ENCODE data around the gene DRD2.

The DRD2 gene

DNA sequence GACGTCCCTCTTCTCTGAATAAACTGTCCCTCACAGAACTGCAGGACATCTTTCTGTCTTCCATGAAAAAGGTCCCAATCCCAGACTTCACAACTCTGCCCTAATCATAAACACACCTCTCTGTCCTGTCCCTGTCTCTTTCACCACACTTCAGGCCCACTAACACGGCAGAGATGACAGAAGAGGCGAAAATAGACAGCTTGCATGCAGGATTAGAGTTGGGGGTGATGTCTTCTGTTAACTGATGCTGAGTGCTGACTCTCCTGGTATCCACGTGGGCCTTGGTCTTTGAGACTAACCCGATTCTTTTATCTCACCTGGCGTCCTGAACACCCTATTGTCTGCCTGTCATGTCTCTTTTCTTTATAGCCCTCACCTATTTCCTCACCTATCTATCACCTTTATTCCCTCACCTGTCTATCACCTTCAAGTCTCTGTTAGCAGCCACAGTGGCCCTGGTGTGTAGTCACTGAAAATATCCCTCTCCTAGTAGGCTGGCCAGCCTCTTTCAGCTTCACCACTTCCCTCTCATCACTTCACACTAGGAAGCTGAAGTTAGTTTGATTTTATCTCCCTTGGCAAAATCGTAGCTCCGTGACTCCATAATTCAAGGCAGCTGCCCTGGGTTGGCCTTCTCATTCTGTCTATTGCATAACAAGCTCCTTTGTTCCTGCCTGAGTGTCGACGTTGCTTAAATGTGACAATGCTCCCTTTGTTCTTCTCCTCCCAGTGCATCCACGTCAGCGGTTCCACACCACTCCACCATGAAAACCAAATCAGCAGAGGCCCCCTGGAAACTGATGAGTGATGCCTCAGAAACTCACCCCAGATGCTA lies 30.6 kb upstream of the DRD2 start:
- DNase-seq (ENCODE audit: insufficient read length), result no peak
- no peak for FAIRE-seq
- TF ChIP-seq POLR2AphosphoS5 (IDR thresholded peaks at IDR 0.05; ENCODE audit: low read depth, low read length), result no peak
- TF ChIP-seq POLR2A (IDR thresholded peaks at IDR 0.05; ENCODE audit: low read depth, low read length), result no peak
- TF ChIP-seq TAF1 (IDR thresholded peaks at IDR 0.05; ENCODE audit: borderline replicate concordance, low read depth, low read length), result no peak

DNA sequence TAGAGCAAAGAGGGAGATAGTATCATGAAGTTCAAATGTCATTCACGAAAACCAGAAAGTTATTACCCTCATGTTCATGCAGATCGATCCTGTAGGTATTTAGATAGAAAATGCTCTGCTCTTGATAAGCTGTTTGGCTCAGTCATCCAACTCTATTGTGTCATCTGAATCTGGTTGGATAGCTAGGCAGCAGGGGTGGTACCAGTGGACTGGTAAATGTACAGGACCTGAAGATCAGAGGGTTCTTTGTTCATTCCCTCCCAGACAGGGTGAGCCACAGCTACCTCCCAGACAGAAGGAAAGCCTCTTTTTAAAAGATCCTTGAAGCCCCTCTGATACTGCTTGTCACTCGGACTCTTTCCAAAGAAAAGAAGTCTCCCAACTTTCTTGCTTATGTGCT lies 29.8 kb upstream of the DRD2 start:
- TF ChIP-seq TAF1 (IDR thresholded peaks at IDR 0.05; ENCODE audit: borderline replicate concordance, low read depth, low read length) (no peak), POLR2AphosphoS5 (IDR thresholded peaks at IDR 0.05; ENCODE audit: low read depth, low read length) (no peak), POLR2A (IDR thresholded peaks at IDR 0.05; ENCODE audit: low read depth, low read length) (no peak)
- FAIRE-seq (no peak), DNase-seq (ENCODE audit: insufficient read length) (no peak)

DNA sequence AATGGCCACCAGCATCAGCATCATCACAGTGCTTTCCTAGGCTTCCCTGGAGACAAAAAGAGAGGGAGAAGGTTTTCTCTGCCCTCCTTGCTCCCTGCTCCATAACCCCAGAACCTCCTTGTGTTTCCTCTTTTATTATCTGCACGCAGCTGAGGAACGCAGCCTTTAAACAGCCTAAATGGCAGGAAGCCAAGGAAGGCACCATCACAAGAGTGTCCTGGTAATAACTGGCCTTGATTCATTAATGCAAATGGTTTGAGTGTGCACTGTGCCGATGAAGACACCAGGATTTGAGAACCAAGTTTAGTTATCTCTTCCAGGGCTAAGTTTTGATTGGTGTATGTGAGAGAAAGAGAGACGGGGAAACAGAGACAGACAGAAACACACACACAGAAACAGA lies 29.4 kb upstream of the DRD2 start:
- FAIRE-seq, result no peak
- DNase-seq (ENCODE audit: insufficient read length), result no peak
- no peak for TF ChIP-seq POLR2AphosphoS5 (IDR thresholded peaks at IDR 0.05; ENCODE audit: low read depth, low read length)

DNA sequence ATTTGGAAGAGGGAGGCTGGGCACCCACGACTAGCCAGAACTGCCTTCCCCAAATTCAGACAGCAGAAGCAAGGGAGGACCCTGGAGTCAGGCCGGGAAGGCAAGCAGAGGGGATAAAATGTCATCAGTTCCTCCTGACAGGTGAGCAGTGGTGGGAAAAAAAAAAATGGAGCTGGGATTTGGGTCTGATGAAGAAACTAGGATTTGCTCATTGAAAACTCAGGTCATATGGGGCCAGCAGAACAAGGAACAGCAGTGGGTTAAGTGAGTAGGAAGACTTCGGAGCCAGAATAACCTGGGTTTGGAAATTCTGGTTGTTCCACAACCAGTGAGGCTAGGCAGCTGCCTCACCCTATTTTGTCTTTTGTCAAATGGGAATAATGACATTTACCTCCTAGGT lies 28.9 kb upstream of the DRD2 start:
- no peak for FAIRE-seq
- no peak for TF ChIP-seq TAF1 (IDR thresholded peaks at IDR 0.05; ENCODE audit: borderline replicate concordance, low read depth, low read length)
- TF ChIP-seq POLR2A (IDR thresholded peaks at IDR 0.05; ENCODE audit: low read depth, low read length), result no peak
- no peak for TF ChIP-seq POLR2AphosphoS5 (IDR thresholded peaks at IDR 0.05; ENCODE audit: low read depth, low read length)
- DNase-seq (ENCODE audit: insufficient read length), result no peak

DNA sequence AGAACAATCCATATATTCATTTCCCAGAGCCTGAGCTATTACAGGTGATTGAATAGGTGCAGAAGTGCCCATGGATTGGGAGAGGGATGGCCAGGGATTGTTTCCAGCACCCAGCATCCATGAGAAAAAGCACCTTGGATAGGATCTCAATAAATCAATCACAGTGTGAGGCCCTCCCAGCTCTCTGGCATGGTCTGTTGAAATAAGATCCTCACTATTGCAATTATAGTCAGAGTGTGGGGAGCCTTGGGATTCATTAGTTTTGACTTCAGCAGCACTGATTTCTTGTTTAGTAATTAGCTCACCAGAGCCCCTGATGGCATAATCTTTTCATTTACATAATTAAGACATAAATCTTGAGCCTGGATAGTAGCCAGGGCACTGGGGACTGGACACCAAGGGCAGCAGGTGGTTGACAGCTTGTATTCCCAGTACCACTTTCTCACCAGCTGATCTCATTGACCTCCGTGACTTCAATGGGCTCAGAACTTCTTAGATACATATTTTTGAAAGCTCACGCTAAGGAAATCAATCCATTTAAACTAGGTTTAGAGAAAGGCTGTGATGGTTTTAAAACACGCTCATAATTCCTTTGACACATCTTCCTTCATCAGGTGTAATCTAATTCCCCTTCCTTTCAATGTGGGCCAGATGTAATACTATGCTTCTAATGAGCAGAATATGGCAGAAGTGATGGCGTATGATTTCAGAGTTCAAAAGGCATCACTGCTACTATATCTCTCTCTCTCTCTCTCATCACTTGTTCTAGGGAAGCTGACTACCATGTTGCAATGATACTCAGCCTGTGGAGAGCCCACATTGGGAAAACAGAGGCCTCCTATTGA lies 22.1 kb upstream of the DRD2 start:
- DNase-seq (ENCODE audit: insufficient read length), result no peak
- TF ChIP-seq POLR2AphosphoS5 (IDR thresholded peaks at IDR 0.05; ENCODE audit: low read depth, low read length), result no peak
- no peak for TF ChIP-seq TAF1 (IDR thresholded peaks at IDR 0.05; ENCODE audit: borderline replicate concordance, low read depth, low read length)
- no peak for TF ChIP-seq POLR2A (IDR thresholded peaks at IDR 0.05; ENCODE audit: low read depth, low read length)
- no peak for FAIRE-seq

DNA sequence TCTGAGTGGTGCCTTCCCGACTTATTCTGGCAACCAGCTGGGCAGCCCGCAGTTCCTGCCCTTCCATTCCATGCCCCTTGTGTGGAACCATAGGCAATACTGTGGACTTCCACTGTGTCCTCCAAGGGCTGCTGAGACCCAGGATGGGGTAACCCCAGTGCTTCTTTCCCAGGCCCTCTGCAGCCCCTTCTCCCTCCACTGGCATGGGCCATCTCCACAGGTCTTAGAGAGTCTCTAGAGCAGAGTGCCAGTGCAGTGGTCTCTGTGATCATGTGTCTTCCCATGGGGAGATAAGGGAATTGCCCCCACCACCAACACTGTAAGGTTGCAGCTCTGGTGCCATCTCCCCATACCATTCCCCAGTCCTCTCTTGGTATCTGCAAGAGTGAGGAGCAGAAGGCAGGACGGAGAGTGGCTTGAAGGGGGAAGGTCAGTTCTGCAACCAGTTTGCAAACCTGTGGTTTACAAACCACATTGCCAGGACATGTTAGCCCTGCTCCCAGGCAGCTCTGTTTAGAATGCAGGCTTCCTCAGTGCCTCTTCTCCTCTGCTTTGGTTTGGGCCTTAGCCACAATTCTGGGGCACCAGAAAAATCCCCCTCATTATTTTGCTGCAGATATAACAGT lies 20.9 kb upstream of the DRD2 start:
- DNase-seq (ENCODE audit: insufficient read length) (no peak), FAIRE-seq (no peak)
- TF ChIP-seq TAF1 (IDR thresholded peaks at IDR 0.05; ENCODE audit: borderline replicate concordance, low read depth, low read length) (no peak), POLR2AphosphoS5 (IDR thresholded peaks at IDR 0.05; ENCODE audit: low read depth, low read length) (no peak), POLR2A (IDR thresholded peaks at IDR 0.05; ENCODE audit: low read depth, low read length) (no peak)

DNA sequence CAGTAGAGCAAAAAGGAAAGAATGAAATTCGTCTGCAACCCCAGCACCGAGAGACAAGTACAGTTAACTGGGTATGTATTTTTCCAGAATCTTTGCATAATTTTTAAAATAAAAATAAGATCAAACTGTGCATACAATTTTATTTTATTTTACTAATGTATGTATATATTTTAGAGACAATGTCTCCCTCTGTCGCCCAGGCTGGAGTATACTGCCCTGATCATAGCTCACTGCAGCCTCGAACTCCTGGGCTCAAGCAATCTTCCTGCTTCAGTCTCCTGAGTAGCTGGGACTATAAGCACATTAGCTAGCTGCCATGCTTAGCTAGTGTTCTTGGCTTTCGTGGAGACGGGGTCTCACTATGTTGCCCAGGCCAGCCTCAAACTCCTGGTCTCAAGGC lies 18.8 kb upstream of the DRD2 start:
- TF ChIP-seq POLR2A (IDR thresholded peaks at IDR 0.05; ENCODE audit: low read depth, low read length), result no peak
- no peak for DNase-seq (ENCODE audit: insufficient read length)
- no peak for FAIRE-seq

DNA sequence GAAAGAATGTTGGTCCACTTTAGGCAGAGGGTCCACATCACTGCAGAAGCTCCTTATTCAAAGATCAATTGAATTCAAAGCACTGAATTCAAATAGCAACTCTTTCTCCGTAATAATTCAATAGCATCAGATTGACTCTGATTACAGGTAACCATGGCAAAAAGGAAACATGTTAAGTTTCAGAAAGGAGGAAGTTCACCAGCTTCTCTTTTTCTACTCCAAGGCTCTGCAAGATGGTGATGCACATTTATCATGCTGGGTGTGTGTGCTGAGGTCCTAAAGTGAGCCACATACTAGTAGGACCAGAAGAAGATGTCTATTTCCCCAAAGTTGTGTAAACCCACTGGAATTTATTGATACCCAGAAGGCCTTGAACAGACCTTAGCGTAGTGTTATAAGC lies 18.0 kb upstream of the DRD2 start:
- TF ChIP-seq POLR2AphosphoS5 (IDR thresholded peaks at IDR 0.05; ENCODE audit: low read depth, low read length) (no peak), POLR2A (IDR thresholded peaks at IDR 0.05; ENCODE audit: low read depth, low read length) (no peak), TAF1 (IDR thresholded peaks at IDR 0.05; ENCODE audit: borderline replicate concordance, low read depth, low read length) (no peak)
- DNase-seq (ENCODE audit: insufficient read length) (no peak), FAIRE-seq (no peak)

DNA sequence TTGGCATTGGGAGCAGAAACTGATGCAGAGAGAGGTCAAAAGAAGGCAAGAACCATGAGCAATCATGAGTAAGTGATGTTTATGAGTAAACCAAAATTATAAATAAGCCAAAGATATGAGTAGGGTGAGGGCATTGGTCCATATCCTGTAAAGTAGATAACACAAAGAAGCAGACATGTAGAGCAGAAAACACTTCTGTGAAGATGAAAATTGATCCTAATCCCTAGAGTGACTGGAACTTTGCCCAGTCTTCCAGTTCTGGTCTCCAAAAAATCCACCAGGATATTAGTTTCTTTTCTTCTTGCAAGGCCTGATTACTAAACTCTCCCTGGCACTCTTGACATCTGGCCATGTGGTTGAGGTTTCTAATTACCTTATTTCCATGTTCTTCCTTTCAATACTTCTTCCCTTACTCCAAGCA lies 13.7 kb upstream of the DRD2 start:
- DNase-seq (ENCODE audit: insufficient read length) (no peak), FAIRE-seq (no peak)
- TF ChIP-seq POLR2AphosphoS5 (IDR thresholded peaks at IDR 0.05; ENCODE audit: low read depth, low read length) (no peak), TAF1 (IDR thresholded peaks at IDR 0.05; ENCODE audit: borderline replicate concordance, low read depth, low read length) (no peak), POLR2A (IDR thresholded peaks at IDR 0.05; ENCODE audit: low read depth, low read length) (no peak)

DNA sequence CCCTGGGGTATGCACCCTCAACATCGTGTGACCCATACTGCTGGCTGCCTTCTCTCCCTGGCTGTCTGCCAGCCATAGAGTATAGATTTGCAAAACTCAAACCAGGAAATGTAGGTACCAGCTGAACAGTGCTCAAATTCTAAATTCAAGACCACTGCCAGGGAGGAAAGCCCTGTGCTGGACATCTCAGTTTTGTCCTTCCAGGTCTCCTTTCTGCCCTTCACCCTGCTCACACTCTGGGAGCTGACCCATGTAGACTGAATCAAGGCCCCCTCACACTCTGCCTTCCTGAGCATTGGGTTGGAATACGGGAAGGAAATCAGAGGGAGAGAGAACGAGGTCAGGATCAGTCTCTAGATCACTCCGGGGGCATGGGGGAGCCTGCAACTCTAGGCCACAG lies 12.4 kb upstream of the DRD2 start:
- FAIRE-seq, result no peak
- TF ChIP-seq TAF1 (IDR thresholded peaks at IDR 0.05; ENCODE audit: borderline replicate concordance, low read depth, low read length) (no peak), POLR2AphosphoS5 (IDR thresholded peaks at IDR 0.05; ENCODE audit: low read depth, low read length) (no peak), POLR2A (IDR thresholded peaks at IDR 0.05; ENCODE audit: low read depth, low read length) (no peak)

DNA sequence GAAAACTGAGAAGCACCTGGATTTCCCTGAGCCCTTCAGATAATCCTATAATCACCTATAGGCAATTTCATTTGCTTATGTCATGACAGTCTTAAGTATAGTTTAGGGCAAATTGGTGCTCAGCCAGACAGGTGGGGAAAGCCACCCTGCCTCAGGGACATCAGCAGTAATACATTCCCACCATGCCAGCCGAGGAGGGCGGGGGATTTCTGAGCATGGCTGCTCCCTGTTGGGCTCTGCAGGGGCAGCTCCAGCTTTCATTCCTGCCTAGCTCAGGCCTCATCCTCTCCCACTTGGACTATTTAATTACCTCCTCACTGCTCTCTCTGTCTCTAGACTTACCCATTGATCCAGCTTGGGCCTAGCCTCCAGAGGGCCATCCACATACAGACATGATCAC lies 9.0 kb upstream of the DRD2 start:
- no peak for FAIRE-seq
- DNase-seq (ENCODE audit: insufficient read length), result no peak
- TF ChIP-seq POLR2AphosphoS5 (IDR thresholded peaks at IDR 0.05; ENCODE audit: low read depth, low read length) (no peak), TAF1 (IDR thresholded peaks at IDR 0.05; ENCODE audit: borderline replicate concordance, low read depth, low read length) (no peak), POLR2A (IDR thresholded peaks at IDR 0.05; ENCODE audit: low read depth, low read length) (no peak)

More for the DNA sequence above, 12.4 kb upstream of the DRD2 start:
- no peak for DNase-seq (ENCODE audit: insufficient read length)

DNA sequence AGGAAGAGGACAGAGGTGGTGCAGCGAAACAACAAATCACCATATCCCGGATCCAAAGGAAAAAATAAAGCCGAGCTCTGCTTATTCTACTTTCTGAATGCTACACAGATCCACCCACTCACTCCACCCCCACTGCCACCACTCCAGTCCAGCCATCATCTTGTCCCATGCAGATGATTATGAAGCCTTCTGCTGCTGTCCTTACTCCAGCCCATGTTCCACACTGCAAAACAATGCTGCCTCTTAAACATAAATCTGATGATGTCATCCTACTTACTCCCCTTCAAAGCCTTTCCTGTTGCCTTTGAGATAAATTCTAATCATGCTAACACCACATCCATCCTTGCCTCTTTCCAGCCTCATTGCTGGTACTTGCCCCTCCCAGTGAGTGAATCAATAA lies 6.5 kb upstream of the DRD2 start:
- no peak for FAIRE-seq
- no peak for DNase-seq (ENCODE audit: insufficient read length)
- TF ChIP-seq TAF1 (IDR thresholded peaks at IDR 0.05; ENCODE audit: borderline replicate concordance, low read depth, low read length) (no peak), POLR2AphosphoS5 (IDR thresholded peaks at IDR 0.05; ENCODE audit: low read depth, low read length) (no peak), POLR2A (IDR thresholded peaks at IDR 0.05; ENCODE audit: low read depth, low read length) (no peak)

Measured in GM12892 (cell line).